ENCODE measurements around the gene OR5B3.
"Not testable (repeated sequence)": the region's sequence is repeated elsewhere in the genome, so short reads cannot be mapped to it uniquely, and the experiment has no call there.

The OR5B3 gene

GRCh38 chr11:58406774-58407173 is at the start of gene OR5B3:
Gene OR5B3, minus strand, starts transcription at chr11:58406874. Its CDS starts 3,465 bp downstream, at chr11:58403409.
- no peak for DNase-seq (ENCODE audit: low read depth)

DNA sequence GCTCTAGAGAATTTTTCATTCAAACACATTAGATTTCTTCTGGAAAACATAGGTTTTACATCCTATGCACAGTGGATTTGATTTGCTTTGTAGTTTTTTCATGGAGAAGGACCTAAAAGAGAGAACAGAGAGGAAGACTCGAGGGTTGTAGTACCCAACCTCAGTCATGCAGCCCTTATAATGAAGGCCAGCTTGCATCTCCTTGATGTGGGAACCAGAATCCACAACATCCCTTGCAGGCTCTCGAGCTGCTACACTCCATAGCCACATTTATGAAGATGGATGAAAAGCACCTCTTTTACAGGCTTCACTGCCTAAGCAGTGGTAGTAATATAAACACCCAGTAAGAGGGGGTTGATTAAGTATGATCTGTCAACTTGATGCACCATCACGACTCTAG is 44.9 kb upstream of the OR5B3 start:
- DNase-seq (ENCODE audit: low read depth), result no peak

DNA sequence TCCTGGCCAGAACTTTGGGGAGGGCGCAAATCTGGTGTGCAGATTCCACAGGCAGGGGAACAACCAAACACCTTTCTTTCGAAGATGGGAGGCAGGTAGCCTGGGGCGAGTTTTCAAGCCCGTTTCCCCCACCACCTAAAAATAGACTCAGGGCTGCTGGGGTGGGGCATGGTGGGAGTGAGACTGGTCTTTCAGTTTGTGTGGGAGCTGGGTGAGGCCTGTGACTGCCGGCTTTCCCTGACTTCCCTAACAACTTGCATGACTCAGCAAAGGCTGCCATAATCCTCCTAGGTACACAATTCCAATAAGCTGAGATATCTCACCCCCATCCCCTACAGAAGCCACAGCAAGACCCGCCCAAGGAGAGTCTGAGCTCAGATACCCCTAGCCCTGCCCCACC is 39.6 kb upstream of the OR5B3 start:
- no peak for DNase-seq (ENCODE audit: low read depth)

DNA sequence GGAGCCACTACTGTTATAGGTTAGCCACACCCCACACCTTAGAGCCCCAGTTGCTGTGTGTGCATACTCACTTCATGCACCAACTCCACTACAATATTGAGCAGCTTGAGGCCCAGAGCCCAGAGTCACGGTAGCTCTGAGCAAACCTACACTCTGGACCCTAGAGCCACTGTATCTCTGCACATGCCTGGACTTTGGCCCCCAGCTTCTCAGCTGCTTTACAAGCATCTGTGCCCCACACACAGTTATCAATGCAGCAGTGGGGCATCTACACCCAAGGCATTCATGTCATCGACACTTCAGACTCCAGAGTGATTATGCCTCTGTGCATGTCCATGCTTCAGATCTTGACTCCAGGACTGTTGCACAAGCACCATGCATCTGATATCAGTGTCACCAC is 37.6 kb upstream of the OR5B3 start:
- DNase-seq (ENCODE audit: low read depth), result no peak

GRCh38 chr11:58442136-58442535 is 35.5 kb upstream of the OR5B3 start, which contains the start of gene OR5B12:
Gene OR5B12, minus strand, starts transcription at chr11:58442236. Its CDS starts 2,085 bp downstream, at chr11:58440151.
- DNase-seq (ENCODE audit: low read depth), result no peak

- no peak for DNase-seq (ENCODE audit: low read depth)
Observed at GRCh38 chr11:58438486-58438885, 31.8 kb upstream of the OR5B3 start.

DNA sequence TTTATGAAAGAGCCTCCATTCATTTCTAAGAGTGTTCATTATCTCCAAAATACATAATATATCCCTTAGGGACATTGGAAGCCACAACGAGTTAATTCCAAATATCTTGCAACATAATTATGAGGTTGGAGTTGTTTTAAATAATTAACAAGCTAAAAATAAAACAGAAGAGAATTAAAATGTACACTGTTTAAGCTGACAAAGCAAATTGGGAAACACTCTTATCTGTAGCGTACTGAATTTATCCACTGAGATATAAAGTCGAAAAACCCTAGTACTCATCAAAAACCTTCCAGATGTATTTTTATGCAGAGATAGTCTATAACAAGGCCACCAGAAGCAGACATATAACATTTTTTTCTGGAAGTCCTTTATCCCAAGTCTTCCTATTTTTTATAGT is 27.5 kb upstream of the OR5B3 start:
- no peak for DNase-seq (ENCODE audit: low read depth)

DNA sequence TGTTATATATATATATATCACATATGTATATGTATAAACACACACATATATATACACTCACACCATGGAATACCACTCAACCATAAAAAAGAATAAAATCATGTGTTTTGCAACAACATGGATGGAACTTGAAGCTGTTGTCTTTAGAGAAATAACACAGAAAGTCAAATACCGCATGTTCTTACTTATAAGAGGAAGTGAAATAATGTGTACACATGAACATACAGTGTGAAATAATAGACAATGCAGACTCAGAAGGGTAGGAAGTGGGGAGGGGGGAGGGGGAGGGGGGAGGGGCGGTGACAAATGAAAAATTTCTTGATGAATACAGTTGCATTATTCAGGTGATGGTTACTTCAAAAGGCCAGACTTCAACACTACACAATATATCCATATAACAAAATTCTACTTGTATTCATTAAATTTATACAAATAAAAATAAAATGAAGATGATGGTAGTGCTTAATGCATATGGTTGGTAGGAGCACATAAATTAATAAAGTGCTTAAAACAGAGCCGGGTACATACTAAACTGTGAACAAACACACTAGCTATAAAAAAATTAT is 27.0 kb upstream of the OR5B3 start:
- DNase-seq (ENCODE audit: low read depth), result no peak

DNA sequence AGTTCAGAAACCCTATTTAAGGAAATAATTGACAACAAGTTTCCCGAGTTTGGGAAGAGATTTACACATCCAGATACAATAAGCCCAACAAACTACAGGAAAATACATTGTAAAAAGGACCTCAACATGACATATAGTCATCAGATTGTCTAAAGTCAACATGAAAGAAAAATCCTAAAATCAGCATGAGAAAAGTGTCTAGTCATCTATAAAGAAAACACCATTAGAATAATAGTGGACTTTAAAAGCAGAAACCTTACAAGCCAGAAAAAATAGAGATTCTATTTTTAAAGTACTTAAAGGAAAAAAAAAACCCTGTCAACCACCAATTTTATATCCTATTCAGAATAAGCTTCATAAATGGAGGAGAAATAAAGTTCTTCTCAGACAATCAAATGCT is 22.6 kb upstream of the OR5B3 start:
- DNase-seq (ENCODE audit: low read depth), result no peak

- DNase-seq (ENCODE audit: low read depth), result no peak
Observed at GRCh38 chr11:58428021-58428420, 21.3 kb upstream of the OR5B3 start, which contains the start of gene OR5B2. Gene OR5B2, minus strand, starts transcription at chr11:58428121. Its CDS starts 4,860 bp downstream, at chr11:58423261.

GRCh38 chr11:58399622-58400021 is 7.1 kb downstream of the OR5B3 start:
- not testable (repeated sequence) for DNase-seq (ENCODE audit: low read depth)

GRCh38 chr11:58395581-58395980 is 11.1 kb downstream of the OR5B3 start:
- DNase-seq (ENCODE audit: low read depth), result no peak

- no peak for DNase-seq (ENCODE audit: low read depth)
Observed at GRCh38 chr11:58394195-58394594, 12.5 kb downstream of the OR5B3 start.

DNA sequence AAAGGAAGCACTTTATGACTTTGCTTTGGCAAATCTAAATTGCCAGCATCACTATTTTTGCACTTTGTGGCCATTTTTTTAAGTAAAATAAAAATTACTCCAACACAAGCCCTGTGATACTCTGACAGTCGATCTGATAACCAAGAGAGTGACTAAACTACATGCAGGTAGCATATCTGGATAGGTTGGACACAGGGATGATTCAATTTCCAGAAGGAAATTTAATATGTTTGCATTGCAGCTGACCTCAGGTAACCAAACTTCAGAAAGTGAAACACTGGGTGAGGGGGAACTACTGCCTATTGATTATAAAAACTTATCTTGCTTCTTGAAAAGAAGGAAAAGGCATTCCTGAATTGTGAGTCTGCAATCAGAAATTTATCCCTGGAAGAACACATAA is 13.9 kb downstream of the OR5B3 start:
- DNase-seq (ENCODE audit: low read depth), result no peak

DNA sequence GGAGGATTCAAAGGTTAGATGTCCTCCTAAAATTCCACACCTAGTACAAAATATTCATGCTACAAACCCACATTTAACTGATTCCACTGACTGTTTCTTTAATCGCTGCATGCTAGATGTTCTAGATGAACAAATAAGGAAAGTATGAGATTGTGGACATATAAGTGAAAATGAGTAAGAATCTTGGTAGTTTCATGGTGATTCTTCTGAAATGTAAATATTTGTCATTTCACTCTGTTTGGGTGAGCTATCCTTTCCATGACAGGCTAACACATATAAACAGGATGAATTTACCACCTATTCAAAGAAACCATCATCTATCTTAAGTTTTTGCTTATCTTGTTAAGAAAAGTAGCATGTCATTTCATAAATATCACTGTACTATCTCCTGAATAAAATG is 14.8 kb downstream of the OR5B3 start:
- DNase-seq (ENCODE audit: low read depth), result no peak

DNA sequence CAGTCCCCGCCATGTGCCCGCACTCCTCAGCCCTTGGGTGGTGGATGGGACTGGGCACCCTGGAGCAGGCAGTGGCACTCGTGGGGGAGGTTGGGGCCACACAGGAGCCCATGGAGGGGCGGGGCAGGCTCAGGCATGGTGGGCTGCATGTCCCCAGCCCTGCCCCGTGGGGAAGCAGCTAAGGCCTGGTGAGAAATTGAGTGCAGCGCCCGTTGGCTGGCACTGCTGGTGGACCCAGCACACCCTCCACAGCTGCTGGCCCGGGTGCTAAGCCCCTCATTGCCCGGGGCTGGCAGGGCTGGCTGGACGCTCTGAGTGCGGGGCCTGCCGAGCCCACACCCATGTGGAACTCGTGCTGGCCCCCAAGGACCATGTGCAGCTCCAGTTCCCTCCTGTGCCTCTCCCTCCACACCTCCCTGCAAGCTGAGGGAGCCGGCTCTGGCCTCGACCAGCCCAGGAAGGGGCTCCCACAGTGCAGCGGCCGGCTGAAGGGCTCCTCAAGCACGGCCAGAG is 16.1 kb downstream of the OR5B3 start:
- DNase-seq (ENCODE audit: low read depth), result no peak

GRCh38 chr11:58358969-58359368 is 47.7 kb downstream of the OR5B3 start, which contains the start of gene OR5B17:
Gene OR5B17, minus strand, starts transcription at chr11:58359069. Its CDS starts 0 bp downstream, at chr11:58359069.
- no peak for DNase-seq (ENCODE audit: low read depth)

DNA sequence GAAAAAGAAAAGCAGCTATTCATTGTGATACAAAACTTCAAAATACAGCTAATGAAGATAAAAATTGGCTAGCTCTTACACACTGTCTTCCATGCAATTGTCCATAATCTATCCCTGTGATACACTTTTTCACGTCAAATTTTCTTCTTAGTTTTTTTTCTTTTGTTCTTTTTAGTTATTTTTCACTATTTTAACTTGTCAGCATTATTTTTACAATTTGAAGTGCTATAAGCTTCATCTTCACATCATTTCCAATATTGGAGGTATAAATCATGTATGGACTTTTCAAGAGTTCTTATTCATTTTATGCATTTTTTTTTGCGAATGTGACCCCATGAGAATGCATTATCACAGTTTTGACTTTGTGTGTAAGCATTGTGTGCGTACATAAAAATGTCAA is 51.9 kb downstream of the OR5B3 start:
- DNase-seq (ENCODE audit: low read depth), result no peak
